ENCODE results near the gene CNOT9. TPM values are rescaled to one million over a fixed set of nuclear protein-coding genes. Genes with fewer than 3 reads are reported as not detected.

Gene CNOT9
- total RNA-seq, 1 experiment from 2014 or later = 98.9 TPM

- no peaks in the 10 kb centered on the region for H3K9me3 ChIP-seq (replicated peaks)
- no peak overlapping the region for H3K27ac ChIP-seq
- H3K36me3 ChIP-seq = peaks cover 93% of the 10 kb centered on the region
- H3K27me3 ChIP-seq (replicated peaks) = no peaks in the 10 kb centered on the region
- H3K4me1 ChIP-seq (replicated peaks) = no peaks in the 10 kb centered on the region
- no peak overlapping the region for H3K4me3 ChIP-seq
- DNase-seq (ENCODE audit: low read depth in 1 of 2, low spot score in 2 of 2) = no peak
Measured at GRCh38 chr2:218643751-218644310, 75.2 kb downstream of the CNOT9 start.

DNA sequence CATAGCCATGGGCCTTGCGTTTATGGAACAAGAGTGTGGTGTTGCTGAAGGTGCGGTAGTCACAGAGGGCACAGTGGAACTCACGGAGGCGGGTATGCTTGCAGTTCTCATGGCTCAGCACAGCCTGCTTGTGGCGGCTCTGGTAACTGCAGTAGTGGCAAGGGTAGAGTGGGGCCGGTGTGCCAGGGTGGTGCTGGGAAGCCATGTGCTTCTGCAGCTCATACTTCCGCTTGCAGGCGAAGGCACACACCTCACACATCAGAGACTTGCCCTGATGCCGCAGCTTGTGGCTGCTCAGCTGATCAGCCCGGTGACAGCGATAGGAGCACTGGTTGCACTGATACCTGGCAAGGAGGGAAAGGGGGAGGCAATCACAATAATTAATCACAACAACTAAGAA, 76.1 kb downstream of the CNOT9 start:
- peaks cover 95% of the 10 kb centered on the region for H3K36me3 ChIP-seq
- H3K9me3 ChIP-seq (replicated peaks) = no peaks in the 10 kb centered on the region
- no peaks in the 10 kb centered on the region for H3K27me3 ChIP-seq (replicated peaks)
- H3K4me3 ChIP-seq = no peak overlapping the region
- no peaks in the 10 kb centered on the region for H3K4me1 ChIP-seq (replicated peaks)
- DNase-seq (ENCODE audit: low read depth in 1 of 2, low spot score in 2 of 2) = no peak
- H3K27ac ChIP-seq = no peak overlapping the region

GRCh38 chr2:218645126-218645525, 76.5 kb downstream of the CNOT9 start:
- H3K36me3 ChIP-seq = peaks cover 98% of the 10 kb centered on the region
- no peak overlapping the region for H3K4me3 ChIP-seq
- H3K27me3 ChIP-seq (replicated peaks) = no peaks in the 10 kb centered on the region
- no peaks in the 10 kb centered on the region for H3K9me3 ChIP-seq (replicated peaks)
- no peak overlapping the region for H3K27ac ChIP-seq
- H3K4me1 ChIP-seq (replicated peaks) = no peaks in the 10 kb centered on the region
- DNase-seq (ENCODE audit: low read depth in 1 of 2, low spot score in 2 of 2) = no peak

Other genes with a start within 250 kb of the CNOT9 start
- gene CATIP, start 212.0 kb upstream of the CNOT9 start, total RNA-seq (2014; rRNA removed; shearing (Covaris generic)) = not detected in 2 replicates
- gene SLC11A1, start 186.6 kb upstream of the CNOT9 start, total RNA-seq (2014; rRNA removed; shearing (Covaris generic)) = 0.05 TPM in 1 of 2 replicates, not detected in the other
- gene CTDSP1, start 169.0 kb upstream of the CNOT9 start, total RNA-seq (2014; rRNA removed; shearing (Covaris generic)) = 45.7 and 46.0 TPM in 2 replicates
- gene VIL1, start 149.7 kb upstream of the CNOT9 start, total RNA-seq (2014; rRNA removed; shearing (Covaris generic)) = not detected in 2 replicates
- 16.2 and 19.2 TPM in 2 replicates for gene USP37, start 488 bp upstream of the CNOT9 start, total RNA-seq (2014; rRNA removed; shearing (Covaris generic))
- gene PLCD4, start 39.1 kb downstream of the CNOT9 start, total RNA-seq (2014; rRNA removed; shearing (Covaris generic)) = not detected in 2 replicates
- 6.9 and 7.2 TPM in 2 replicates for gene ZNF142, start 90.8 kb downstream of the CNOT9 start, total RNA-seq (2014; rRNA removed; shearing (Covaris generic))
- gene BCS1L, start 90.8 kb downstream of the CNOT9 start, total RNA-seq (2014; rRNA removed; shearing (Covaris generic)) = 35.8 and 45.0 TPM in 2 replicates
- gene RNF25, start 103.2 kb downstream of the CNOT9 start, total RNA-seq (2014; rRNA removed; shearing (Covaris generic)) = 29.8 and 40.5 TPM in 2 replicates
- gene STK36, start 103.2 kb downstream of the CNOT9 start, total RNA-seq (2014; rRNA removed; shearing (Covaris generic)) = 7.9 and 8.5 TPM in 2 replicates
- 6.4 and 11.0 TPM in 2 replicates for gene TTLL4, start 142.0 kb downstream of the CNOT9 start, total RNA-seq (2014; rRNA removed; shearing (Covaris generic))
- 4.1 and 5.5 TPM in 2 replicates for gene CYP27A1, start 213.3 kb downstream of the CNOT9 start, total RNA-seq (2014; rRNA removed; shearing (Covaris generic))

Measured in SJSA1 (cell line).